NT2/D1 (cell line): ENCODE data around the gene PIM2.
A peak's percentile ranks its signal among the peaks of the same experiment; 100 is the strongest.

Source experiments
- DNase-seq: peaks from one replicate; pipeline ENCODE4 v3.0.0-alpha.2; 2011; ENCODE audit warnings: low read depth, low spot score
- H3K27me3 ChIP-seq: 2 replicates; pipeline ENCODE4 v1.6.0; 2011; ENCODE audit warnings: mild to moderate bottlenecking; ENCODE audit not compliant: insufficient read length, insufficient read depth
- H3K36me3 ChIP-seq: 2 replicates; pipeline ENCODE4 v1.6.1; 2011; ENCODE audit warnings: mild to moderate bottlenecking, low read length, mixed read lengths; ENCODE audit not compliant: insufficient read depth, insufficient read length
- H3K4me1 ChIP-seq: 2 replicates; pipeline ENCODE4 v1.5.1; 2011; ENCODE audit not compliant: insufficient read depth, insufficient read length
- H3K4me3 ChIP-seq: 2 replicates; pipeline ENCODE4 v1.5.1; 2011; ENCODE audit warnings: low read depth; ENCODE audit not compliant: insufficient read length
- H3K9ac ChIP-seq: 2 replicates; pipeline ENCODE4 v1.6.0; 2011; ENCODE audit warnings: low read depth; ENCODE audit not compliant: insufficient read length
- H3K9me3 ChIP-seq: 2 replicates; pipeline ENCODE4 v1.5.1; 2011; ENCODE audit warnings: mild to moderate bottlenecking, low read length; ENCODE audit not compliant: insufficient read depth
- SUZ12 ChIP-seq: IDR thresholded peaks from 2 replicates; pipeline ENCODE4 v1.6.1; 2011; ENCODE audit not compliant: insufficient read length, insufficient read depth; ENCODE audit errors: extremely low read depth
- YY1 ChIP-seq: IDR thresholded peaks from 2 replicates; pipeline ENCODE4 v1.6.1; 2011; ENCODE audit not compliant: insufficient read length, insufficient read depth
- ZNF274 ChIP-seq: IDR thresholded peaks from 2 replicates; pipeline ENCODE4 v1.6.1; 2011; ENCODE audit warnings: mild to moderate bottlenecking, low read depth, low read length

Gene PIM2

DNA sequence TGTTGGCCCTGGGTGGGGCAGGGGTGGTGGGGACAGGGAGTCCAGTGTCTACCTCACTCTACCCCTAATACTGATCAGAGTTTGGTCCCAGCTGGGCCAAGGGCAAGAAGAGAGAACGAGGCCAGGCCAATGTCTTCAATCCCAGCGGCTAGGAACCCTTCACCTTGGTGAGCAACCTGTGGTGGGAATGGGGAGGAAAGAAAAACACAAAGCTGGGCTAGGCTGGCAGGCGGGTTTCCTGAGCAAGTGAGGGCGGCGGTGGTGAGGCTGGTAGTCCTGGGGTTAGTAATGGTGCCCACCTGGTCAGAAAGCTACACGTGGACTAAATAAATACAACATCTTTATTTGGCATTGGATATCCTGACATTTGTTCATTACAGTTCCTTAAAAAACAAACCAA, 15.5 kb downstream of the PIM2 start:
- Histone ChIP-seq H3K27me3 (no peaks in the 10 kb centered on the region), H3K36me3 (peaks cover 80% of the 10 kb centered on the region), H3K4me1 (peaks cover 2% of the 10 kb centered on the region), H3K9ac (no peak overlapping the region), H3K4me3 (no peak overlapping the region), H3K9me3 (no peaks in the 10 kb centered on the region)
- DNase-seq, result no peak
- TF ChIP-seq YY1, result no peak
- no peak for TF ChIP-seq ZNF274
- no peak for TF ChIP-seq SUZ12

DNA sequence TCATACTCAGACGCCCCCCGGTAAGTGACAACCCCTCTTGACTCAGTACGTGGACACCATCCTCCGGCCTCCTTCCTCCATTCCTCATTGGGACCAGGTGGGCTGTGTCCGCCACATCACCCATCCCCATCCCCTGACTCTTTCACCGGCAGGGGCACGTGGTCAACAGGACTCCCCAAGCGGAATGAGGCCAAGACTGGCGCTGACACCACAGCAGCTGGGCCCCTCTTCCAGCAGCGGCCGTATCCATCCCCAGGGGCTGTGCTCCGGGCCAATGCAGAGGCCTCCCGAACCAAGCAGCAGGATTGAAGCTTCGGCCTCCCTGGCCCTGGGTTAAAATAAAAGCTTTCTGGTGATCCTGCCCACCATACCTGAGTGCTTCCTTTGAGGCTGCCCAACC, 16.0 kb downstream of the PIM2 start:
- no peaks in the 10 kb centered on the region for H3K27me3 ChIP-seq
- peaks cover 2% of the 10 kb centered on the region for H3K4me1 ChIP-seq
- no peak overlapping the region for H3K4me3 ChIP-seq
- no peak for DNase-seq
- H3K9me3 ChIP-seq, result no peaks in the 10 kb centered on the region
- H3K9ac ChIP-seq, result no peak overlapping the region
- peaks cover 79% of the 10 kb centered on the region for H3K36me3 ChIP-seq
- no peak for TF ChIP-seq YY1
- TF ChIP-seq SUZ12, result no peak
- no peak for TF ChIP-seq ZNF274

DNA sequence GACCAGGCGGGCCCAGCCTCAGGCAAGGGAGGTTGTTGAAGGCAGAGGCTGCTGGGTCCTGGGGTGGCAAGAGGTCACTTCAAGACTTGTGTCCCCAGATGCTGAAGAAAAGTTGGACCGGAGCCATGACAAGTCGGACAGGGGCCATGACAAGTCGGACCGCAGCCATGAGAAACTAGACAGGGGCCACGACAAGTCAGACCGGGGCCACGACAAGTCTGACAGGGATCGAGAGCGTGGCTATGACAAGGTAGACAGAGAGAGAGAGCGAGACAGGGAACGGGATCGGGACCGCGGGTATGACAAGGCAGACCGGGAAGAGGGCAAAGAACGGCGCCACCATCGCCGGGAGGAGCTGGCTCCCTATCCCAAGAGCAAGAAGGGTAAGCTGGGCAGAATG, 16.7 kb downstream of the PIM2 start:
- Histone ChIP-seq H3K4me1 (peaks cover 2% of the 10 kb centered on the region), H3K4me3 (no peak overlapping the region), H3K9me3 (no peaks in the 10 kb centered on the region), H3K9ac (no peak overlapping the region), H3K36me3 (peaks cover 75% of the 10 kb centered on the region), H3K27me3 (no peaks in the 10 kb centered on the region)
- TF ChIP-seq YY1 (no peak), ZNF274 (no peak), SUZ12 (no peak)
- DNase-seq, result no peak

DNA sequence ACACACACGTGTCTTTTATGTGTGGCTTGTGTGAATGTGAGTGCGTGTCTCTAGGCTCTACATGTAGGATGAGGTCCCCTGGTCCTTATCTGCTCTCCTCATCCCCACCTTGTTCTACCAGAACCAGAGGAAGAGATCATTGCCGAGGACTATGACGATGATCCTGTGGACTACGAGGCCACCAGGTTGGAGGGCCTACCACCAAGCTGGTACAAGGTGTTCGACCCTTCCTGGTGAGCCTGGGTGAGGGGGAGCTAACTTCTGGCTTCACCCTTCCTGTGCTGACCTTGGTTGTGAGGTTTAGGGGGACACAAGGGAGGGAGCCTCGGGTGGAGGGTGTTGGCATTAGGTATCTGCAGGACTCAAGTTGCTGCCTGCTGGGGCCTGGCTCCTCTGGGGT, 17.8 kb downstream of the PIM2 start:
- Histone ChIP-seq H3K27me3 (no peaks in the 10 kb centered on the region), H3K4me3 (no peak overlapping the region), H3K9me3 (no peaks in the 10 kb centered on the region), H3K36me3 (peaks cover 68% of the 10 kb centered on the region), H3K9ac (no peak overlapping the region), H3K4me1 (peaks cover 2% of the 10 kb centered on the region)
- no peak for DNase-seq
- TF ChIP-seq SUZ12, result no peak
- no peak for TF ChIP-seq YY1
- no peak for TF ChIP-seq ZNF274

DNA sequence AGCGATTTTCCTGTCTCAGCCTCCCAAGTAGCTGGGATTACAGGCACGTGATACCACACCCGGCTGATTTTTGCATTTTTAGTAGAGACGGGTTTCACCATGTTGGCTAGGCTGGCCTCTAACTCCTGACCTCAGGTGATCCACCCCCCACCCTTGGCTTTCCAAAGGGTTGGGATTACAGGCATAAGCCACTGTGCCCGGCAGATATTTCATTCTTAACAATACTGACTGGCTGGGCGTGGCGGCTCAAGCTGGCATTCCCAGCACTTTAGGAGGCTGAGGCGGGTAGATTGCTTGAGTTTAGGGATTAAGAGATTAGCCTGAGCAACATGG, 19.8 kb downstream of the PIM2 start:
- DNase-seq, result no peak
- Histone ChIP-seq H3K36me3 (peaks cover 67% of the 10 kb centered on the region), H3K9me3 (no peaks in the 10 kb centered on the region), H3K4me1 (peaks cover 2% of the 10 kb centered on the region), H3K9ac (no peak overlapping the region), H3K27me3 (no peaks in the 10 kb centered on the region), H3K4me3 (no peak overlapping the region)
- TF ChIP-seq ZNF274, result no peak

DNA sequence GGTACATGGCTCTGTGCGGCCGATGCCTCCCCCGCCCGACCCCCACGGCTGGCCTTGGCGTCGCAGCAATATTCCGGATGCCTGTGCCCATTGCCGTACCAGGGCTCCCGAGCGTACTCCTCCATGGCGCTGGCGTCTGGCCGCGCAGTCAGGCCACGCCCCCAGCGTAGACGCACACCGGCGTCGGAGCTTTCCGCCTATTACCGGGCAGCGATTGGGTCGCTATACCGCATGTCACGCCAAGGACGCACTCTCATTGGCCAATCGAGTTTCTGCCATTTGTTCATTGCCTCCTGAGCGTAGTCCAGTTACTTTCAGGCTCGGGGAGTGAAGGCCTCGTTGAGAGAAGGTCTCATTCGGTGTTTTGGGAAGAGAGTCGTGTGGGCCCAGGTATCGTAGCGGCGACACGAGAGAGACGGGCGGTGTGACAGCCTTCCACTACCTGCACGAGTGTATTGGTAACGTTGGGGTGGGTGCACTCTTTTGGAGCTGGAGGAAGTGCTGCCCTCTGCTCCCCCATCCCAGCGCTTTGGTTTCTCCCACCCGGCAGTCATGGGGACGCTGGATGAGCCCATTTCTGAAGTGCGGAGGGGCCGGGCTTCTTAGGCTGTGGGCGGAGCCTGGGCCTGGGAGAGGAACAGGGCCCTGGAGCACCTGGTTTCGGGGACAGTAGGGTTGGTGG, 21.1 kb downstream of the PIM2 start, which contains the start of the genes PQBP1 and TIMM17B:
PQBP1 (plus strand) TSS at position 306 of the 682 bp plus-strand sequence. CDS start 580 bp downstream, outside the sequence.
TIMM17B (minus strand) TSS at position 144 of the 682 bp plus-strand sequence; CDS start at position 125, 19 bp downstream.
- Histone ChIP-seq H3K9ac (peak within 1 kb of the TSS; percentile 95), H3K9me3 (no peaks in the 10 kb centered on the region), H3K27me3 (no peaks in the 10 kb centered on the region), H3K36me3 (peaks cover 66% of the 10 kb centered on the region), H3K4me3 (peak within 1 kb of the TSS; percentile 89), H3K4me1 (peaks cover 2% of the 10 kb centered on the region)
- TF ChIP-seq ZNF274 (no peak), YY1 (peak; percentile 45), SUZ12 (no peak)
- DNase-seq, result peak; percentile 92

DNA sequence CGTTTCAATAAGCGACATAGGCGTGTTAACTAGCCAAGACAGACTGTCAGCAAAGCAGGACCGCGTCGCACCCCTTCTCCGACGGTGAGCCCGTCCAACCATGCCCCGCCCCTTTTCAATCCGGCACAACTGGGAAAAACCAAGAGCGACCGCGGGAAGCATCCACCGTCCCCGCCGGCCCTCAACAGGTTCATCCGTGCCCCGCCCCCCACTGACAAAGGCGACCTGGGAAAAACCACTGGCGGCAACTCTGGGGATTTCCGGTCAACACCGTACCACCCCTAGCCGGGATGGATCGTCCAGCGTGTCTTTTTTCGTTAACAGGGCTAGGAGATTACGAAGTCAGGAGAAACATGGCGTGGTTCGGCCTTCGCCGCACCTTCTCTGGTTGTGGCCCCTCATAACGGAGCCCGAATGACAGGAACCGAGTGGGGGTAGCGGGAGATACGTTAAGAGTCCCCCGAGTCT, 21.6 kb downstream of the PIM2 start:
- Histone ChIP-seq H3K27me3 (no peaks in the 10 kb centered on the region), H3K9ac (peak overlapping the region; percentile 95), H3K4me1 (peaks cover 2% of the 10 kb centered on the region), H3K4me3 (peak overlapping the region; percentile 89), H3K36me3 (peaks cover 61% of the 10 kb centered on the region), H3K9me3 (no peaks in the 10 kb centered on the region)
- DNase-seq, result peak; percentile 81
- TF ChIP-seq ZNF274 (no peak), YY1 (no peak), SUZ12 (no peak)
